Fibroblast of lung (primary cell): ENCODE data around the gene ERH. TPM values are rescaled to one million over a fixed set of nuclear protein-coding genes. Genes with fewer than 3 reads are reported as not detected.

Experiments
- DNase-seq, 2 donors: peaks; one replicate each; pipeline versions ENCODE4 v3.0.0 to v3.0.0-alpha.2; 2010; ENCODE audit warnings: low read depth in 2 of 2
- H2AFZ ChIP-seq: 2 replicates; pipeline ENCODE4 v1.5.1; 2012; ENCODE audit warnings: low read length, control low read depth, inconsistent platforms
- H3K27ac ChIP-seq: 2 replicates; pipeline ENCODE4 v1.5.1; 2011; ENCODE audit warnings: low read length, control low read depth; ENCODE audit not compliant: insufficient read depth
- H3K27me3 ChIP-seq: 2 replicates; pipeline ENCODE4 v1.5.1; 2011; ENCODE audit warnings: mild to moderate bottlenecking, low read length; ENCODE audit not compliant: control insufficient read depth, insufficient read depth
- H3K36me3 ChIP-seq: 2 replicates; pipeline ENCODE4 v1.5.1; 2011; ENCODE audit warnings: low read length; ENCODE audit not compliant: control insufficient read depth, insufficient read depth
- H3K4me1 ChIP-seq: 2 replicates; pipeline ENCODE4 v1.5.1; 2011; ENCODE audit warnings: low read length; ENCODE audit not compliant: control insufficient read depth, insufficient read depth; ENCODE audit errors: extremely low read depth
- H3K4me2 ChIP-seq: 2 replicates; pipeline ENCODE4 v1.5.1; 2011; ENCODE audit warnings: low read length, control low read depth; ENCODE audit not compliant: insufficient read depth; ENCODE audit errors: extremely low read depth
- H3K4me3 ChIP-seq, 4 experiments: fragments of 200-600 bp in 1 of 4; sonication (generic) in 1 of 4; replicated peaks in 1 of 4; 2 replicates each; pipeline ENCODE4 v1.5.1; 2011 to 2016; ENCODE audit warnings: low read length in 4 of 4, low read depth in 3 of 4, mild to moderate bottlenecking in 3 of 4, control low read depth in 2 of 4, inconsistent platforms in 1 of 4, mixed read lengths in 1 of 4; ENCODE audit not compliant: insufficient read depth in 1 of 4; ENCODE audit errors: control extremely low read depth in 1 of 4
- H3K79me2 ChIP-seq: 2 replicates; pipeline ENCODE4 v1.5.1; 2012; ENCODE audit warnings: mild to moderate bottlenecking, low read length, inconsistent platforms; ENCODE audit not compliant: control insufficient read depth, insufficient read depth
- H3K9ac ChIP-seq: 2 replicates; pipeline ENCODE4 v1.5.1; 2011; ENCODE audit warnings: mild to moderate bottlenecking, low read length, control low read depth; ENCODE audit not compliant: insufficient read depth
- H3K9me3 ChIP-seq: 2 replicates; pipeline ENCODE4 v1.5.1; 2012; ENCODE audit warnings: low read depth, low read length; ENCODE audit not compliant: control insufficient read depth, insufficient read depth
- H4K20me1 ChIP-seq: 2 replicates; pipeline ENCODE4 v1.5.1; 2011; ENCODE audit warnings: low read length; ENCODE audit not compliant: control insufficient read depth, insufficient read depth; ENCODE audit errors: extremely low read depth
- EZH2 ChIP-seq: IDR thresholded peaks from 2 replicates; pipeline ENCODE4 v1.5.1; 2012; ENCODE audit warnings: low read length, control low read depth, mild to moderate bottlenecking; ENCODE audit errors: missing control alignments
- polyA plus RNA-seq, 2 donors: library from polyadenylated mRNA; depleted of rRNA in 1 of 2; stranded (reverse) in 1 of 2; unstranded in 1 of 2; fragments of >200 nt; gene quantifications; 2 replicates each; pipeline ENCODE4 v1.2.1, GENCODE V29; 2011 to 2012; ENCODE audit warnings: missing spikeins in 1 of 2
- total RNA-seq: library from RNA; depleted of rRNA; stranded (reverse); fragments of >200 nt; gene quantifications from 2 replicates; pipeline ENCODE4 v1.2.1, GENCODE V29; 2014
- TF ChIP-seq, protein P1 (sequence below), 2 donors: IDR thresholded peaks in 1 of 2; conservative IDR thresholded peaks in 1 of 2; 1 replicate in 1 of 2; 2 replicates in 1 of 2; pipeline ENCODE4 v1.5.1; 2011 to 2012; ENCODE audit warnings: low read length in 2 of 2, control low read depth in 1 of 2, inconsistent platforms in 1 of 2, low read depth in 1 of 2, mild to moderate bottlenecking in 1 of 2

Gene ERH
- total and polyA plus RNA-seq, 2 donors (not counting 1 experiment from before 2014, with no cell fraction given), result 182 to 190 TPM

DNA sequence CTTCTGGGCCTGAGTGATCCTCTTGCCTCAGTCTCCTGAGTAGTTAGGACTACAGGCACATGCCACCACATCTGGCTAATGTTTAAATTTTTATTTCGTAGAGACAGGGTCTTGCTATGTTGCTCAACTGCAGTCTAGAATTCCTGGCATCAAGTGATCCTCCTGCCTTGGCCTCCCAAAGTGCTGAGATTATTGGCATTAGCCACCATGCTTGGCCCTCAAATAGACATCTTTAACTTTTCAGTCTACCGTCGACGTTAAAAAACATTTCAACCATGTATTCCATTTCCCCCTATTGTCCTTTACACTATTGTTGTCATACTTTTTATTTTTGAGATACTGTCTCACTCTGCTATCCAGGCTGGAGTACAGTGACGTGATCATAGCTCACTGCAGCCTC lies 22.4 kb downstream of the ERH start:
- DNase-seq, result no peak
- Histone ChIP-seq H3K4me2 (no peak overlapping the region), H2AFZ (no peak overlapping the region), H3K27ac (no peak overlapping the region), H3K79me2 (no peaks in the 10 kb centered on the region), H3K4me3 (no peak overlapping the region), H4K20me1 (no peaks in the 10 kb centered on the region), H3K27me3 (no peaks in the 10 kb centered on the region), H3K4me1 (no peaks in the 10 kb centered on the region), H3K9ac (no peak overlapping the region), H3K36me3 (peaks cover 5% of the 10 kb centered on the region), H3K9me3 (no peaks in the 10 kb centered on the region)
- TF ChIP-seq, protein P1, sequence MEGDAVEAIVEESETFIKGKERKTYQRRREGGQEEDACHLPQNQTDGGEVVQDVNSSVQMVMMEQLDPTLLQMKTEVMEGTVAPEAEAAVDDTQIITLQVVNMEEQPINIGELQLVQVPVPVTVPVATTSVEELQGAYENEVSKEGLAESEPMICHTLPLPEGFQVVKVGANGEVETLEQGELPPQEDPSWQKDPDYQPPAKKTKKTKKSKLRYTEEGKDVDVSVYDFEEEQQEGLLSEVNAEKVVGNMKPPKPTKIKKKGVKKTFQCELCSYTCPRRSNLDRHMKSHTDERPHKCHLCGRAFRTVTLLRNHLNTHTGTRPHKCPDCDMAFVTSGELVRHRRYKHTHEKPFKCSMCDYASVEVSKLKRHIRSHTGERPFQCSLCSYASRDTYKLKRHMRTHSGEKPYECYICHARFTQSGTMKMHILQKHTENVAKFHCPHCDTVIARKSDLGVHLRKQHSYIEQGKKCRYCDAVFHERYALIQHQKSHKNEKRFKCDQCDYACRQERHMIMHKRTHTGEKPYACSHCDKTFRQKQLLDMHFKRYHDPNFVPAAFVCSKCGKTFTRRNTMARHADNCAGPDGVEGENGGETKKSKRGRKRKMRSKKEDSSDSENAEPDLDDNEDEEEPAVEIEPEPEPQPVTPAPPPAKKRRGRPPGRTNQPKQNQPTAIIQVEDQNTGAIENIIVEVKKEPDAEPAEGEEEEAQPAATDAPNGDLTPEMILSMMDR (conservative IDR thresholded peaks at IDR 0.05 in 1 of 2, IDR thresholded peaks at IDR 0.05 in 1 of 2; ENCODE audit: low read depth in 1 of 2, low read length in 2 of 2), result no peak
- no peak for TF ChIP-seq EZH2

DNA sequence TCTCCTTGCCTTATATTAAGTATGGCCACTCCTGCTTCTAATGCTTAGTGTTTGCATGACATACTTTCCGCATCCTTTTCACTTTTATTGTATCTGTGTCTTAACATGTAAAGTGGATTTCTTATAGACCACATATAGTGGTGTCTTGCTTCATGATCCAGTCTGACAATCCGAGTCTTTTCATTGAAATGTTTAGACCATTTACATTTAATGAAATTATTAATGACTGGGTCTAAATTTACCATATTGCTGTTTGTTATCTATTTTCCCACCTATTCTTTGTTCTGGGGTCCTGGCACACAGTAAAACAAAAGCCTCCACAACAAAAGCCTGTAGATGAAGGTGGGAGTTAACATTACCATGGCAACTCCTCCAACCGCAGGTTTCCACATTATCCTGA lies 22.9 kb downstream of the ERH start:
- no peak for DNase-seq
- peaks cover 2% of the 10 kb centered on the region for H3K36me3 ChIP-seq
- H3K4me1 ChIP-seq, result no peaks in the 10 kb centered on the region
- H3K27me3 ChIP-seq, result no peaks in the 10 kb centered on the region
- no peak overlapping the region for H3K4me3 ChIP-seq
- no peaks in the 10 kb centered on the region for H3K79me2 ChIP-seq
- H3K9me3 ChIP-seq, result no peaks in the 10 kb centered on the region
- no peak overlapping the region for H3K27ac ChIP-seq
- H3K4me2 ChIP-seq, result no peak overlapping the region
- H4K20me1 ChIP-seq, result no peaks in the 10 kb centered on the region
- H2AFZ ChIP-seq, result no peak overlapping the region
- TF ChIP-seq EZH2, result no peak
- TF ChIP-seq, protein P1 (conservative IDR thresholded peaks at IDR 0.05 in 1 of 2, IDR thresholded peaks at IDR 0.05 in 1 of 2; ENCODE audit: low read depth in 1 of 2, low read length in 2 of 2), result no peak
- H3K9ac ChIP-seq, result no peak overlapping the region

DNA sequence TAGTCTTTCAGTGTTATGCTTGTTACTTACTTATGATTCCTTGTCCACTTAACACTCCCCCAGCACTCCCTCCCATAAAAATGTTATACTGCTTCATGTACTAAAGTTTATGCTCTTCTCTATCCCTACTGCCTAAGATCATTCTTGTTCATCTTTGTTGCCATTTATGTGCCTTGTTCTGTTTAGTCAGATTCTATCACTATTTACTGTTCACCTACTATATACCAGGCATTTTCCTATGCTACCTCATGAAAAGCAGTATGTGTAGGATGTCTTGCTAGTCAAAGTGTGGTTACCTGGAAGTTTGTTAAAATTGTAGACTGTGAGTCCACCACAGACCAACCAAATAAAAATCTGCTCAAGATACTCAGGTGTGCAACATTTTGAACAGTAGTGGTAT lies 23.9 kb downstream of the ERH start:
- Histone ChIP-seq H3K9me3 (no peaks in the 10 kb centered on the region), H3K4me2 (no peak overlapping the region), H3K36me3 (peaks cover 2% of the 10 kb centered on the region), H2AFZ (no peak overlapping the region), H3K79me2 (no peaks in the 10 kb centered on the region), H3K27me3 (no peaks in the 10 kb centered on the region), H3K9ac (no peak overlapping the region), H3K4me3 (no peak overlapping the region), H3K4me1 (no peaks in the 10 kb centered on the region), H3K27ac (no peak overlapping the region), H4K20me1 (no peaks in the 10 kb centered on the region)
- no peak for DNase-seq
- TF ChIP-seq EZH2, result no peak
- TF ChIP-seq, protein P1 (conservative IDR thresholded peaks at IDR 0.05 in 1 of 2, IDR thresholded peaks at IDR 0.05 in 1 of 2; ENCODE audit: low read depth in 1 of 2, low read length in 2 of 2), result no peak
